Measurements from ENCODE around the gene BNC1. TPM values are rescaled to one million over a fixed set of nuclear protein-coding genes. Genes with fewer than 3 reads are reported as not detected.
"Not testable (repeated sequence)": the region's sequence is repeated elsewhere in the genome, so short reads cannot be mapped to it uniquely, and the experiment has no call there.

BNC1 gene
- total and polyA plus RNA-seq, 11 donors, result 0.08 to 24.5 (median 0.17) TPM; not detected in 2

- TF ChIP-seq CTCF (IDR thresholded peaks at IDR 0.05), result no peak
- TF ChIP-seq POLR2A (IDR thresholded peaks at IDR 0.05), result no peak
- ATAC-seq (no peak), DNase-seq (no peak)
- H3K27me3 ChIP-seq, result peaks cover 0 to 31% (median 5%) of the 10 kb centered on the region in 9 donors
- no peak overlapping the region for H3K27ac ChIP-seq
- intact Hi-C loops (cut with DNase I), result no loop called here
- H3K4me1 ChIP-seq, result no peaks in the 10 kb centered on the region
- H3K36me3 ChIP-seq, result no peaks in the 10 kb centered on the region
- H3K9me3 ChIP-seq, result no peaks in the 10 kb centered on the region
- no peak overlapping the region for H3K4me3 ChIP-seq
- 92 to 97% (median 95%) methylated on average over 3 of the region's 3 CpGs for WGBS, 4 donors
Measured at GRCh38 chr15:83275412-83275811, 9.1 kb downstream of the BNC1 start.

GRCh38 chr15:83270176-83270575 is 14.3 kb downstream of the BNC1 start:
- no peak for DNase-seq
- H3K4me1 ChIP-seq, result no peaks in the 10 kb centered on the region
- peaks cover 0 to 9% (median 0%) of the 10 kb centered on the region in 9 donors for H3K27me3 ChIP-seq
- no peak overlapping the region for H3K27ac ChIP-seq
- H3K4me3 ChIP-seq, result no peak overlapping the region
- 38 to 56% (median 50%) methylated on average over 1 of the region's 1 CpG for WGBS, 4 donors
- no peak for ATAC-seq
- no peak for TF ChIP-seq POLR2A (IDR thresholded peaks at IDR 0.05)
- TF ChIP-seq CTCF (IDR thresholded peaks at IDR 0.05), result no peak
- H3K9me3 ChIP-seq, result no peaks in the 10 kb centered on the region
- H3K36me3 ChIP-seq, result no peaks in the 10 kb centered on the region
- intact Hi-C loops (cut with DNase I), result no loop called here

DNA sequence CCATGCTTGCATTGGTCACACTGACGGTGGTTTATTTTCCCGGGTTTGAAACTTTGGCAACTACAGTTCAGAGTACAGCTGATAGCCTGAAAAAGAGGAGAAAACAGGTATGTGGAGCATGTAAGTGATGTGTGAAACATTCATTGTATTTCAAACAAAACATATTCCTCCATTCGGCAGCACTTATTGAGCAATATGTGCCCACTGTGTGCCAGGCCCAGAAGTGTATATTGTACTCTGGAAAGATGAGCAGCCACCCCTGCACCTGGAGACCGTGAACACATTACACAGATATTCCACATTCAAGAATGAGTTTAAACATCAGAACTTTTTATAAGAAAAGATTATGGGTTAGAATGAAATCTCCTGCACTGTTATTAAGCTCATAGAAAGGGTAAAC is 16.3 kb downstream of the BNC1 start:
- Histone ChIP-seq H3K27me3 (peaks cover 0 to 8% (median 0%) of the 10 kb centered on the region in 9 donors), H3K4me1 (no peaks in the 10 kb centered on the region), H3K36me3 (no peaks in the 10 kb centered on the region), H3K9me3 (no peaks in the 10 kb centered on the region), H3K4me3 (no peak overlapping the region), H3K27ac (no peak overlapping the region)
- DNase-seq, result no peak
- intact Hi-C loops (cut with DNase I), result loop anchor here in 1 of 10 donors (1.0 kb wide), 1 partner anchor 16 kb away; the partner anchor contains the start of gene BNC1
- WGBS, 4 donors, result 89 to 93% (median 92%) methylated on average over 4 of the region's 4 CpGs
- TF ChIP-seq CTCF (IDR thresholded peaks at IDR 0.05) (no peak), POLR2A (IDR thresholded peaks at IDR 0.05) (no peak)
- ATAC-seq, result no peak

DNA sequence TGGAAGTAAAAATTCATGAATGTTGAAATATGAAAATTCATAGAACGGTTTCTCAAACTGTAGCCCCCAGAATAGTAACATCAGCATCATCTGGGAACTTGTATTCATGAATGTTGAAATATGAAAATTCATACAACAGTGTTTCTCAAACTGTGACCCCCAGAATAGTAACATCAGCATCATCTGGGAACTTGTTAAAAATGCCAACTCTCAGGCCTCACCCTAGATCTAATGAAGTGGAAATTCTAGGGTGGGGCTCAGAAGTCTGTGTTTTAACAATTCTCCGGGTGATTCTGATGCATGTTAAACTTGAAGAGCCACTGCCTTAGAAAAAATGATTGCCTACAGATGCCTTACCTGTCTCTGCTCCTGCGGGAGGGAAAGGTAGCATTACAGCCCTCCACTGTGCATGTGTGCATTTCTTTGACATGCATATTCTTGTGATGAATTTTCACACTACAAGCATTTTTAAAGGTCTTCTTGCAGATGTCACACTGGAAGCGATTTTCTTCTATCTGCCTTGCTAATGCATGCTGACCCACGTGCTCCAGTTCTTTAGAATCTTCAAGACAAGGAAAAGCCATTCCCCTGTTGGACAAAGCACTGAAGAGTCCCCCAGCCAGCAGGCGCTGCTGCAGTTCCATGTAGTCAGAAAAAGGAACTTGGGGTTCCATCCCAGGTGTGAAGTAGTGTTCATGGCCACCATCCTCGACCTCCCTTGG is 21.7 kb downstream of the BNC1 start:
- Histone ChIP-seq H3K4me3 (no peak overlapping the region), H3K9me3 (no peaks in the 10 kb centered on the region), H3K27me3 (peaks cover 0 to 8% (median 0%) of the 10 kb centered on the region in 9 donors), H3K4me1 (no peaks in the 10 kb centered on the region), H3K27ac (no peak overlapping the region), H3K36me3 (no peaks in the 10 kb centered on the region)
- 88 to 92% (median 89%) methylated on average over 6 to 7 of the region's 7 CpGs for WGBS, 4 donors
- no peak for DNase-seq
- ATAC-seq, result no peak
- no peak for TF ChIP-seq POLR2A (IDR thresholded peaks at IDR 0.05)
- no peak for TF ChIP-seq CTCF (IDR thresholded peaks at IDR 0.05)
- intact Hi-C loops (cut with DNase I), result no loop called here

DNA sequence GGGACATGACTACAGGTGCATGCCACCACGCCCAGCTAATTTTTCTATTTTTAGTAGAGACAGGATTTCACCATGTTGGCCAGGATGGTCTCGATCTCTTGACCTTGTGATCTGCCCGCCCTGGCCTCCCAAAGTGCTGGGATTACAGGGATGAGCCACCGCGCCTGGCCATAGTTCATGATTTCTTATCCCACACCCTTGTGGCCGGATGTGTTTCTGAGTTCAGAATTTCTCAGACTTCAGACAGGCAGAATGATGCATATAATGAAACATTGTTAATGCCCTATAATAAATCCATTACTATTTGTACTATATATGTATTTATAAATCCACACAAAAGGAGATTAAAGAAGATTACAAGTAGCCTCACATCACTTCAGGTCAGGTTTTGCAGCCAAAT is 22.3 kb downstream of the BNC1 start:
- H3K36me3 ChIP-seq; H3K27me3 ChIP-seq; H3K27ac ChIP-seq; ATAC-seq; H3K4me3 ChIP-seq; H3K9me3 ChIP-seq; DNase-seq; intact Hi-C loops (cut with DNase I); H3K4me1 ChIP-seq: not testable (repeated sequence)
- WGBS, 4 donors, result 89 to 94% (median 90%) methylated on average over 6 of the region's 6 CpGs

Measured in heart left ventricle (tissue), 16 donors.